ENCODE measurements around the gene CHD2.
"Not testable (repeated sequence)": the region's sequence is repeated elsewhere in the genome, so short reads cannot be mapped to it uniquely, and the experiment has no call there.

Gene CHD2

GRCh38 chr15:93049914-93050578 is 149.9 kb downstream of the CHD2 start:
- DNase-seq (ENCODE audit: low read depth), result peak; percentile 20

GRCh38 chr15:93050648-93051047 is 150.5 kb downstream of the CHD2 start:
- no peak for DNase-seq (ENCODE audit: low read depth)

DNA sequence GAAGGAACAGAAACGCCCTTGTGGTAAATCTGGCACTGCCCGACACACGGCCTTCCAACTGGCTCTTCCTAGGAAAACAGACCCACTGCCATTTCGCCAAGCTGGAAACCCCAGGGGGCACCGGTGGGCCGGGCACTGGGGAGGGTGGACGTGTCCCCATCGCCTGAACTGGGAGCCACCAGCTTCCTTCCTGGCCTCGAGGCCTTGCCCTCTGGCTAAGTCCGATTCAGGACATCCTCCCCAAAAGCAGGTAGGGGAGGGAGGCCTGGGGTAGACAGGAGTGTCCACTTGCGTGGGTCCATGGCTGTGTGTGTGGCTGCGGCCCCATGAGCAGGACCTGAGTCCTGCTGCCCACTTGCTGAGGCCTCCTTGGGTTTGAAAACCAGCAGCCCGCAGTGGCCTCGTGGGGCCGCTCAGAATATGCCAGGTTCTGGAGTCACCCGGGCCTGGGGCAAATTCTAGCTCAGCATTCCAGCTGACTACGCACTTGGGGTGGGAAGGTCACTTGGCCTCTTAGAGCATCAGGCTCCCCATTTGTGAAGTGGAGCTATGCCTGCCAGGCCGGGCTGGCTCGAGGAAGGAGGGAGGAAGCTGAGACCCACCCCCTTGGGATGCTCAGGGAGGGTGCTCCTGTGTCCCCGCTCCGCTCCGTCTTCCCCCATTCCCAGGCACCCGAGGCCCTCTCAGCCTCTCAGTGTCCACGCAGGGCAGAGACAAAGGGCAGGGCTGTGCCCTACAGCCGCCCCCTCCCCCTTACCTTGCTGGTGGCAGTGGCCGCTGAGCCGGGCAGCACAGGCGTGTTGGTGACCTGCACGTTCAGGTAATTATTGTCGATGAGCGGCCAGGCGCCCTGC is 151.3 kb downstream of the CHD2 start:
- DNase-seq (ENCODE audit: low read depth), result no peak

- DNase-seq (ENCODE audit: low read depth), result no peak
Observed at GRCh38 chr15:93052090-93052879, 152.2 kb downstream of the CHD2 start.

DNA sequence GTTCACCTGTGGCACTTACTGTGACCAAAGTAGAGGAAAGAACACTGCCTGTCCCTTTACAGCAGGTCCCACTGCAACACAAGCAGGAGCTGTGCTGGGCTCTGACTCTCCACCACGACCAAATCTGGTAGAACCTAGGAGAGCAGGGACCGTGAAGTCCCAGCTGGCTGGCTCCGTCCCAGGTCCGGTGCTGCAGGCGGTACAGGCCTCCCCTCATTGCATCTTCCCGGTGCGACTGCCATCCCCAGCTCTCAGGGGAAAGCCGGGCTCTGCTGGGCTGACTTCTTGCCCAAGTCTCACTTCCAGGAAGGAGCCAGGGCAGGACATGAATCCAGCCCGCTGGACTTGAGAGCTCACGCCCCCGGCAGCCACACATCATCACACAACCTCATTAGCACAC is 155.1 kb downstream of the CHD2 start:
- DNase-seq (ENCODE audit: low read depth), result no peak

DNA sequence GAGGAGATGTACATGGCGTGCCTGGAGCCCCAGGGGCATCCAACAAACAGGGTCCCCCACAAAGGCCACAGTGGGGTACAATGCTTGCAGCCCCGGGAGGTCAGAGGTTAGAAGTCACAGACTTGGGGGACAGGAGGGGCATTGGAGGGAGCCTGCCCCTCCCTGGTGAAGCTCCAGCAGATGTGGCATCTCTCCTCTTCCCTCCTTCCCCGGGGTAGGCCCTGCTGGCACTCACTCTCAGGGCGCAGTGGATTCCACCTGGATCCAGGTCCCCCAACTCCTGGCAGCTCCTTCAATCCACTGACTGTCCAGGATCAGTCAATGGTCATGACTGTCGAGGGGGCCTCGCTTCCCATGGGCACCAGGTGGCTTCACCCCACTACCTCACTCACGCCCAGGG is 156.7 kb downstream of the CHD2 start:
- no peak for DNase-seq (ENCODE audit: low read depth)

- no peak for DNase-seq (ENCODE audit: low read depth)
Observed at GRCh38 chr15:93057618-93058017, 157.5 kb downstream of the CHD2 start.

DNA sequence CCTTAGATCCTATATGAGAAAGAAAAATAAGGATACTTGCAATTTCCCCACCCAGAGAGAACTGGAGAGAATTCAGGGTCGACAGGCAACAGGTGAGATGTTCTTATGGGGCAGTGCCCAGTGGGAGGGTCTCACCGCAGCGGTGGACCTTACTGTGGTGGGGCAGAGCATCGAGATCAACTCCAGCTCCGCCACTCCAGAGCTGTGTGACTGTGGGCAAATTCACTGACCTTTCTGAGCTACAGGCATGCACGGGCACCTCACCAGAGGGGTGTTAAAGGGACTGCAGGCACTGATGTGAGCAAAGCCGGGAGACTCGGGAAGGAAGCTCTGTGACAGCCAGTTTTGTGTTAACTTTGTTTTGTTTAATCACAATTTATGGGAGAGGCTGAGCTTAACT is 158.0 kb downstream of the CHD2 start:
- no peak for DNase-seq (ENCODE audit: low read depth)

GRCh38 chr15:93058904-93059427 is 158.8 kb downstream of the CHD2 start:
- DNase-seq (ENCODE audit: low read depth), result no peak

GRCh38 chr15:93059442-93059841 is 159.3 kb downstream of the CHD2 start:
- no peak for DNase-seq (ENCODE audit: low read depth)

DNA sequence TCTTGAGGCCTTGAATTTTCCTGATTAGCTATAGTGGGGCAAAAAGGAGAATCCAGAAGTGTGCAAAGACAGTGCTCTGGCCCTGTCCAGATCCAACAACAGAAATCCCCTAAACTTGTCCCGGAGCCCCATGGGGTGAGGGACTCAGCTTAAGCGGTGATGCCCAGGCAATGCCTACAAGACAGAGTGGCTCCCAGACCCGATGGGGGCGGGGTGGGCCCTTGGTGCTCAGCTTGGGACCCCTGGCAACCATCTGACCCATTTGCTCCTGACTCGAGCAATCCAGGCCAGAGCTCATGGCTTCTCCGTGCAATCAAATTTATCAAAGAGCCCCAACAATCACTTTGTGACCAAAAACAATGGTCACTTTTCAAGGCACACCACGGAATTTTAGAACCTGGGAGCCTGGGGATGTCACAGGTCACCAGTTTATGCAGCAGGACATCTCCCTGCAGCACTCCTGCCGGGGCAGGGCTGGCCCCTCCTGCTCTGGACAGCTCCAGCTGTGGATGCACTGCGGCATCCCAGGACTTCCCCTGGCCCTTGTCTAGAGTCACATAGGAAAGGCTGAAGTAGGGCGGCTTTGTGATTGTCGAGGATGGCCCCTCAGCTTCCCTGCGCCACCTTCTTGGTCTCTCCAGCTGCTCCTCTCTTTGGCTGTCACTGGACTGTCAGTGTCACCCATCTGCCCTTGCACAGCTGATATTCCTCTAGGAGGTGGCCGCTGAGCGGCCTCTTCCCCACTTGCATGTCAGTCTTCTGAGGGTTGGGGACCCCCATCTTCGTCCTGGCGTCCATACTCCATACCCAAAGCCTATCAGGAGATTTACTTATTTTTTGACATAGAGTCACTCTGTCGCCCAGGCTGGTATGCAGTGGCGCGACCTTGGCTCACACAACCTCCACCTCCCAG is 160.5 kb downstream of the CHD2 start:
- DNase-seq (ENCODE audit: low read depth), result no peak

DNA sequence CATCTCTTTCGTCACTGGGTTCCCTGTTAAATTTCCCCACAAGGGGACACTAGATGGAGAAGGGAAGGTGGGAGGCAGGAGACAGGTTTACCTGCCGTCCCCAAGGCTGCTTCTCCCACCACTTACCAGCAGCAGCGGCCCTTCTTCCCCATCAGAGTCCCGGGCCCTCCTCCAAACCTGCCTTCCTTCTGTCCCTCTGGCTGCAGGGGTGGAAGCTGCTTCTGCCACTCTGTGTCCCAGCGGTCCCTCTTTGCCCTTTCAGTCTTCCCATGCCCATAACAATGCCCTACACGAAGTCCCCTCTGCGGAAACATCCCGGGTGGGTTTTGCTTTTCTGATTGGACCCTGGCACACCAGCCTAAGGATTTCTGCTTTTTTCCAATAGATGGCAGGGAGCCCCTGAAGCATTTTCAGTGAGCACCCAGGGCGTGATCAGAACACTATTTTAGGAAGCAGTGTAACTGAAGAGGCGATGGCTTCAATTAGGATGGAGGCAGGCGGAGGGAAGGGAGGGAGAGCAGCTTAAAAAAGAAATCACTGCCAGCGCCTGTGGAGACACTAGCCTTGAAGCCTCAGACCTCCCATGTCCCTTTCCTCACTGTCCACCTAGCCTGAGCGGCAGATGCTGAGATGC is 162.6 kb downstream of the CHD2 start:
- DNase-seq (ENCODE audit: low read depth), result not testable (repeated sequence)

DNA sequence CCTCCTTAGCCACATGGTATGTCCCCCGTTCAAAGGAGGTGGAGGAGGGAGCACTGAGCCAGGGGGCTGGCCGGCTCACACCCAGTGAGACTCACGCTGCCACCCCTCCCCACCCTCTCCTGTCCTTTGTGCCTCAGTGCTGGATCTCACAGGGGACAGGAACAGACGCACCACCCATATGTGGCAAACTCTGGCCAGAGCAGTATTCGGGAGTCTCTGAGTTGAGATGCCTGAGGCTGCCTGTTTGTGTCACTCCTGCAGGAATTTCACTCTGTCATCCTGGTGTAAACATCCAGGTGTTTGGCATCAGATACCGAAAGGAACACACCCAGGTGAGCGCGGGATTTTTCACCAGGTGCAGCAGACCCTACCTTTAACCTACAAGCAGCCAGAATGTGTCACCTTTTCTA is 163.1 kb downstream of the CHD2 start:
- DNase-seq (ENCODE audit: low read depth), result no peak

GRCh38 chr15:93063796-93064690 is 163.9 kb downstream of the CHD2 start:
- DNase-seq (ENCODE audit: low read depth), result no peak

- no peak for DNase-seq (ENCODE audit: low read depth)
Observed at GRCh38 chr15:93065641-93066045, 165.5 kb downstream of the CHD2 start.

- no peak for DNase-seq (ENCODE audit: low read depth)
Observed at GRCh38 chr15:93066224-93066681, 166.1 kb downstream of the CHD2 start.

GRCh38 chr15:93066834-93067648 is 166.9 kb downstream of the CHD2 start:
- no peak for DNase-seq (ENCODE audit: low read depth)

- no peak for DNase-seq (ENCODE audit: low read depth)
Observed at GRCh38 chr15:93067649-93068085, 167.5 kb downstream of the CHD2 start.

Data from activated gamma-delta T cell treated with anti-CD3 and anti-CD28 coated beads, Interleukin-2, amount 50 U/mL, for 16 hours (primary cell).